ENCODE data around the gene IL36RN.

DNA sequence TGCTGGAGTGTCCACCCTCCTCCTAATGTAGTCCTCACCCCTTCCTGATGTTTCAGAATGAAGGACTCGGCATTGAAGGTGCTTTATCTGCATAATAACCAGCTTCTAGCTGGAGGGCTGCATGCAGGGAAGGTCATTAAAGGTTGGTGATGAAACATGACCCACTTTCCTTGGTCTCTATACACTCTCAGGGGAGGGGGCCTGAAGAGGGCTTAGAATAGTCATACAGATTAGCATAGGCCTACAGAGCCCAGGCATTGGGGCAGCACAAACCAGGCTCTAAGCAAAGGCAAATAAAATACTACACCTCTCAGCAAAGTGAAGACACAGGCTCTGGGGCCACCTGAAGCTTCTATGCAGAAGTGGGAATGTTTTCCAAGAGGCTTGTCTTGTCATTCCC is 1.8 kb downstream of the IL36RN start:
- no peak for TF ChIP-seq POLR2A (IDR thresholded peaks at IDR 0.05)
- TF ChIP-seq, protein P1, sequence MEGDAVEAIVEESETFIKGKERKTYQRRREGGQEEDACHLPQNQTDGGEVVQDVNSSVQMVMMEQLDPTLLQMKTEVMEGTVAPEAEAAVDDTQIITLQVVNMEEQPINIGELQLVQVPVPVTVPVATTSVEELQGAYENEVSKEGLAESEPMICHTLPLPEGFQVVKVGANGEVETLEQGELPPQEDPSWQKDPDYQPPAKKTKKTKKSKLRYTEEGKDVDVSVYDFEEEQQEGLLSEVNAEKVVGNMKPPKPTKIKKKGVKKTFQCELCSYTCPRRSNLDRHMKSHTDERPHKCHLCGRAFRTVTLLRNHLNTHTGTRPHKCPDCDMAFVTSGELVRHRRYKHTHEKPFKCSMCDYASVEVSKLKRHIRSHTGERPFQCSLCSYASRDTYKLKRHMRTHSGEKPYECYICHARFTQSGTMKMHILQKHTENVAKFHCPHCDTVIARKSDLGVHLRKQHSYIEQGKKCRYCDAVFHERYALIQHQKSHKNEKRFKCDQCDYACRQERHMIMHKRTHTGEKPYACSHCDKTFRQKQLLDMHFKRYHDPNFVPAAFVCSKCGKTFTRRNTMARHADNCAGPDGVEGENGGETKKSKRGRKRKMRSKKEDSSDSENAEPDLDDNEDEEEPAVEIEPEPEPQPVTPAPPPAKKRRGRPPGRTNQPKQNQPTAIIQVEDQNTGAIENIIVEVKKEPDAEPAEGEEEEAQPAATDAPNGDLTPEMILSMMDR (IDR thresholded peaks at IDR 0.05): no peak
